Stimulated activated CD4-positive, alpha-beta T cell treated with anti-CD3 and anti-CD28 coated beads, Interleukin-4, amount 100 ng/mL, for 4 hours (primary cell): ENCODE measurements around the gene CUBN.

Source experiments
- DNase-seq, 2 experiments: peaks; one replicate each; pipeline ENCODE4 v3.0.0-alpha.2; 2020

Gene CUBN

DNA sequence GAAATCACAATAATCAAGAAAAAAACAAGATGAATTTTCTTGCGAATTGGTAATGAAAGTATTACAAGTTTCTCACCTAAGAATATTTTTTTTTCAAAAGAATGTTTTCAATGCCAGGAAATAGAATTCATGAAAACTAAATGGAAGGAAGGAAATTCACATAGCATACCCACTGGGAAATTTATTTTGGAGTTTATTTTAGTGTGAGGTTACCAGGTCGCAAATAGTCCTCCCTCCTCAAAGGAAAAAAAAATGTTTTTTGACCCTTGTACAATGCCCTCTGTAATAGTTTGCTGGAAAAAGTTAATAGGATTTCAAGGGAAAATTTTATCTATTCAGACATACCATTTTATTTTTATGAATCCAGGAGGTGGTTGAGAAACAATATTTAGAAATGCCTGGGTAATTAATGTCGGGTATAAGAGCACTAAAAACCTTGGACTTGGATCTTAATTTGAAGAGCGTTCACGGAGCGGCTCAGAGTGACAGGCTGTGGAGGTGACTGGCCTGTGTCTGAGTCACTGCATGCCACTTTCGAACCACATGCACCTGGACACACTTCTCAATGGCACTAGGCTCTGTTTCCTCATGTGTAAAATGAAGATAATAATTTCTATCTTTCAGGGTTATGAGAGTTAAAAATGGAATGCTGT lies 28.2 kb downstream of the CUBN start:
- no peak for DNase-seq

- DNase-seq, result no peak
These were observed 29.0 kb downstream of the CUBN start for GRCh38 chr10:17100586-17100985.

- DNase-seq, result no peak
These were observed 31.6 kb downstream of the CUBN start for GRCh38 chr10:17098012-17098411.

DNA sequence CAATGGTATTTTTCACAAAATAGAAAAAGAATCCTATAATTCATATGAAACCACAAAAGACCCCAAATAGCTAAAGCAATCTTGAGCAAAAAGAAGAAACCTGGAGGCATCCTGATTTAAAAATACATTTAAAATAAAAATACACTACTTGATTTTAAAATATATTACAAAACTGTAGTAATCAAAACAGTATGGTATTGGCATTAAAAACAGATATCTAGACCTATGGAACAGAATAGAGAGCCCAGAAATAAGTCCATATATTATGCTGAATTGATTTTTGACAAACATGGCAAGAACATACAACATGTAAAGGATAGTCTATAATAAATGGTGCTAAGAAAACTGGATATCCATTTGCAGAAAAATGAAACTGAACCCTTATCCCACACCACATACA lies 34.8 kb downstream of the CUBN start:
- no peak for DNase-seq

DNA sequence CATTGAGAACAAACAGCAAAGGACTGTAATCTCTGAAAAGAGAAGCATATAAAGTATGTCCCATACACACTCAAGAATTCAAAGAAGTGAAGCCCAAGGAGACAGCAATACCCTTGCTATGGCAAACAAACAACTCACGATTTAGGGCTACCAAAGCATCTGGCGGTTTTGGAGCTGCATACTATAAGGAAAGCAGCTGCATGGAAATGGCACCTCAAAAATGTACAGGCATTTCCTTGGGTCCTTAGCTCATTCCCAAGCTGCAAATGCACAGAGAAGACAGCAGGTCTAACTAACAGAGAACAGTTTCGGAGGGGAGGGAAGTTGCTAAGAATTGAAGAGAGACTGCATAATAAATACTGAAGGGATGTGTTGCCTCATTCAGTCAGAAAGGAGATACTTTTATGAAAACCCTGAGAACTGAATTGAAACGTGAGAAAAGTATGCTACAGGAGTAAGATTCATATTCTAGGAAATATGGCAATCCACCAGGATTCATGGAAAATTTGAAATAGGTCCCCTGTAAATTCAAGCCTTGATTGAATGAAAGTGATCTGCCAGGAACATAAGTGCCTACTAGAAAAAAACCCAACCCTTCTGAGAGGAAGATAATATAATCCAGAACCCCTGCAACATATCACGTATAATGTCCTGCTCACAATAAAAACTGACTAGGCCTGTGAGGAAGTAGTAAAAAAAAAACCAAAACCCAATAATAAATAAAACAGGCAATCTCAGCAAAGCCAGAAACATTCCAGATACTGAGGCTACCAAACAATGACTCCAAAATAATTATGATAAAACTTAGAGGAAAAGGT lies 36.4 kb downstream of the CUBN start:
- no peak for DNase-seq

- DNase-seq, result no peak
These were observed 37.2 kb downstream of the CUBN start for GRCh38 chr10:17092216-17092944.

GRCh38 chr10:17088118-17088806 lies 41.3 kb downstream of the CUBN start:
- no peak for DNase-seq

- DNase-seq, result no peak
These were observed 42.7 kb downstream of the CUBN start for GRCh38 chr10:17086865-17087367.

GRCh38 chr10:17085011-17085725 lies 44.4 kb downstream of the CUBN start:
- no peak for DNase-seq

GRCh38 chr10:17084258-17084657 lies 45.4 kb downstream of the CUBN start:
- DNase-seq, result no peak

- no peak for DNase-seq
These were observed 48.2 kb downstream of the CUBN start for GRCh38 chr10:17081431-17081830.

GRCh38 chr10:17077890-17078289 lies 51.7 kb downstream of the CUBN start:
- no peak for DNase-seq

DNA sequence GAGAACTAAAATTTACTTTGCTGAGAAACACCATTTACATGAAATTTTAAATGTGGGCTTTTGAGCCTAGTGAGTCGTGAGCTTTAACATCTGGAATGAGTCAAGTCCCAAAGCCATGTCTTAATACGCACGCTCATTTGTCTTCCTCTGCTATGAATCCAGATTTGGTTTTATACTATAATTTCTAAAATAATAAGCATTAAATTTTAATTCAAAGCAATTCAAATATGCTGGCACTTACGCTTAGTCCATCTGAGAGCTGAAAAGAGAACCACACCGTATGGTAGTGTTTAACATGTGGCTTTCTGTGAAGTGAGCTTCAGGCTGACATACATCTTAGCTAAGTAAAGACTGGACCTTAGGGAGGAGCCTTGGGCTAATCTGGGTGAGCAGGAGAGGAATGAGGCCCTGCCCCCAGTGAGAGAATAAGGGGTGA lies 52.2 kb downstream of the CUBN start:
- DNase-seq, result no peak

DNA sequence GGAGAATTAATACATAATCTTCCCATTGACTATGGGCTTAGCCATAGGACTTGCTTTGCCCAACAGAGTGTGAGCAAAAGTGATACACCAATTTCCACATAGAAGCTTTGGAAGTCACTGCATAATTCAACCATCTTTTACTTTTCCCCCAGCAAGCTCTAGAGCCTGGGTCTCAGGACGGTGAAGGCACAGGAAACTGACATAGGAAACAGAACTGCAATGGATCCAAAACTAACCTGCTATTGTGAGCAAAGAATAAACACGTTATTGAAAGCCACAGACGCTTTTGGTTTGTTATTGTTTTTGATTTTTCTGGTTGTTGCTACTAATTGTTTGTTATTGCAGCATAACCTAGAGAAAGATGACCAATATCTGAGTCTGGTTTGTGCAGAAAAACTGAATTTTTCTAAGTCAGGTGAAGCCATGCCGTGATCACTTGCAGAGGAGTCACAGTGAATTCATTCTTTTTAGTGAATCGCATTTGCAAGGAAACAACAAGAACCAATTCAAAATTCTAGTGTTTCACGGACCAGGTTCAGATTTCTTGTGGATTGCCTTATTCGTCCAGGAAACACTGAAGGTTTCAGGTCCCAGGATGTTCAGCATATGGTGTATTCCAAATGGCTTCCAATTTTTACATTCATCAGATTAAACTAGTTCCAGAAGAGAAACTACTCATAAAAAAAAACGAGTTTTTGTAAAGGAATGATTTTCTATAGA lies 52.8 kb downstream of the CUBN start:
- DNase-seq, result no peak

DNA sequence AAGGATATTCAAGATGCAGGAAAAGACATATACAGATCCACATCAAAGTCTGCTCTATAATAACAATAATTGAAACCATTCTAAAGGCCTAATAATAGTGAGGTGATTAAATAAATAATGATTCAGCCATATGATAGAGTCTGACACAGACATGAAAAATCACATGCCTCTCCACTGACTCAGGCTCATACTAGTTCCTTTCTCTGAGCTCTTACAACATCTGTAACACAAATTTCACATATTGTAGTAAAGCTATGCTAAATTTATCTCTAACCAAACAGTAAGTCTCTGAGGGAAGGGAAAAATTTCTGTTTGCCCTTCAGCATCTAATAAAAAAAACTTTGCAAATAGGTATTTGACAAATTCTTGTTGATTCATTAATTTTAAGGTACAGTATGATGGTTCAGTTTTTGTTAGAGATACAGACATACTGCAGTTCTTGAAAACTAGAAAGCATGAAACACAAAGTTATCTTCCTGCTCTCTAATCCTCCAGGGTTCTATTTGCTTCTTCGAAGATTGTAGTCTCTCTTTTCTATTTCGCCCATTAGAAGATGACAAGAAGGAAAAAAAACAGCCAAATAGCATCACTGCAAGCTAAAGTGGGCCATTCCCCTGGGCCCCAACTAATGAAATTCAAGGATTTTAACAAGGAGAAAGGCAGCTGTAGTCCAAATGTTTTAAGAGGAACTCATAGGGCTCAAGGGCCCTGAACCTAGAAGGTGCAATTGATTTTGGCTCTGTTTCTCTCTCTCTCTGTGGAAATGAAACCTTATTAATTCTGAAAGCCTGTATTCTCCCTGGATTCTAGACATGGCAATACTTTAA lies 53.9 kb downstream of the CUBN start:
- DNase-seq, result no peak

DNA sequence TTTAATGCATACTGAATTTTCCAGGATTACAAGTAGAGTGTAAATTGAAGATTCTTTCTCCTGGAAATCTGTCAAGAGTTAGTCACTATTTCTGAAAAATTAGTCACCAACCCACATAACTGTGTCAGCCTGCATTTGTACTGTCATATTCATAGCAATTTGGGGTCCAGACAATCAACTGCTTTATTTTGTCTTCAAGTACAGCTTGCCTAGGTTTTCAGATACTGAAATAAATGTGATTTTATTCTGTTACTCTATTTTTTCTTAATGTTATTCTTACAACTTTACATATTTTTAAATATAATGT lies 55.1 kb downstream of the CUBN start:
- DNase-seq, result no peak

- DNase-seq, result no peak
These were observed 55.7 kb downstream of the CUBN start for GRCh38 chr10:17073725-17074540.

- DNase-seq, result no peak
These were observed 60.7 kb downstream of the CUBN start for GRCh38 chr10:17068953-17069352.

DNA sequence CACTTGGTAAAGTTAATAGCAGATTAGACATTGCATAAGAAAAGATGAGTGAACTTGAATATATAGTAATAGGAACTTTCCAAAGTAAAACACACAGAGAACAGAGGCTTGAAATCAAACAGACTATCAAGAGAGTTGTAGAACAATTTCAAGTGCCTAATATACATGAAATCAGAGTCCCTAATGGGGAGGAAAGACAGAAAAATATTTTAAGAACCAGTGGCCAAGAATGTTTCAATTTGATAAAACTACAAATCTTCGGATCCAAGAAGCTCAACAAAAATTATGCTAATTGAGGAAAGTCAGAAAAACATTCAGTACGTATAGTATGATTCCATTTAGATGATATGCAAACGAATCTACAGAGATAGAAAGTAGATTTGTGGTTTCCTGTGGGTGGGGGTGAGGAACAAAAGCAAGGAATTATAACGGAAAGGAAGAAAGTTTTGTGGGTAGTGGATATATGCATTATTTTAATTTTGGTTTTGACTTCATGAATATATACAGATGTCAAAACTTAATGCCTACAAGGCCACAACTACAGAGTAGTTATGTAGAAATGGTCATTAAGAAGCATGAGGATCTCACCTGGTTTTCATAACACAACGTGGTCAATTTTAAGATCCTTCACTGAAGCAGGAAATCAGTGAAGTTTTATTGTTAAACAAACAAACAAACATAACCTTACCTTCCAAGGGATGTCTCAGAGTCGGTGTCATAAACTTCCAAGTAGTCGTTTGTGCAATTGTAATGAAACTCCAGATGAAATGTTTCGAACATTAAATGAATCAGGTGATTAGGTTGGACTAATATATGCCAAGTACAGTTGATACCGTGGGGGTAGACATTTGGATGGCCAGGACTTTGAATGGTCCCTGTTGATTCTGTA lies 62.0 kb downstream of the CUBN start:
- DNase-seq, result no peak
